Testis (tissue), 2 donors: ENCODE results near the gene PPFIBP2.

Source experiments
- POLR2A ChIP-seq: fragments of 450-650 bp; IDR thresholded peaks from one replicate; pipeline ENCODE4 v1.6.1; 2017; ENCODE audit warnings: antibody characterized with exemption, mild to moderate bottlenecking, moderate library complexity
- TF ChIP-seq, protein P1 (sequence below), 3 experiments: fragments of 450-650 bp in 2 of 3; fragments of 200-600 bp in 1 of 3; sonication (generic) in 1 of 3; IDR thresholded peaks; one replicate each; pipeline ENCODE4 v1.5.1; 2016 to 2019; ENCODE audit warnings: antibody characterized with exemption in 3 of 3, mild to moderate bottlenecking in 2 of 3, moderate library complexity in 1 of 3

- no peak for TF ChIP-seq POLR2A
- TF ChIP-seq, protein P1, sequence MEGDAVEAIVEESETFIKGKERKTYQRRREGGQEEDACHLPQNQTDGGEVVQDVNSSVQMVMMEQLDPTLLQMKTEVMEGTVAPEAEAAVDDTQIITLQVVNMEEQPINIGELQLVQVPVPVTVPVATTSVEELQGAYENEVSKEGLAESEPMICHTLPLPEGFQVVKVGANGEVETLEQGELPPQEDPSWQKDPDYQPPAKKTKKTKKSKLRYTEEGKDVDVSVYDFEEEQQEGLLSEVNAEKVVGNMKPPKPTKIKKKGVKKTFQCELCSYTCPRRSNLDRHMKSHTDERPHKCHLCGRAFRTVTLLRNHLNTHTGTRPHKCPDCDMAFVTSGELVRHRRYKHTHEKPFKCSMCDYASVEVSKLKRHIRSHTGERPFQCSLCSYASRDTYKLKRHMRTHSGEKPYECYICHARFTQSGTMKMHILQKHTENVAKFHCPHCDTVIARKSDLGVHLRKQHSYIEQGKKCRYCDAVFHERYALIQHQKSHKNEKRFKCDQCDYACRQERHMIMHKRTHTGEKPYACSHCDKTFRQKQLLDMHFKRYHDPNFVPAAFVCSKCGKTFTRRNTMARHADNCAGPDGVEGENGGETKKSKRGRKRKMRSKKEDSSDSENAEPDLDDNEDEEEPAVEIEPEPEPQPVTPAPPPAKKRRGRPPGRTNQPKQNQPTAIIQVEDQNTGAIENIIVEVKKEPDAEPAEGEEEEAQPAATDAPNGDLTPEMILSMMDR (IDR thresholded peaks at IDR 0.05) = no peak
Measured at GRCh38 chr11:7667460-7667859, 153.7 kb downstream of the PPFIBP2 start.
